KG1 (cell line): ENCODE data around the gene TCF4.

Experiments used
- DNase-seq: peaks from one replicate; lab custom pipeline; 2025; lab: John Stamatoyannopoulos, UW

The TCF4 gene

DNA sequence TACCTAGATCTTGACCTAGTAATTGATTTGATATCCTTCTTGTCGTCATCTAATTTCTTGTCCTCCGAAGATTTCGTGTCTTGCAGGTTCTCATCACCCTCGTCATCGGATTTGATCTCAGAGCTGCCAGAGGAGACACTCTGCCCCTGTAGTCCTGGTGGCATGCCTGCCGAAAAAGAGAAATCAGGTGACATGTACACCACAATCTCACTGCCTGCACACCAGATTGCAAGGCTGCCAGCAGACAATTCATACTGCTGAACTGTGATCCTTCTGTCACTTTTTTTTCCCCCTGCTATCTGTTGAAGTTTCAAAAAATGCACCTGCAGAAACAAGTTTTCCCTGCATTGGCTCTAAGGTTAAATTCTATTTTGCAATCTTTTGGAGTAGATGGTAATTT, 355.5 kb downstream of the TCF4 start:
- DNase-seq, result no peak

DNA sequence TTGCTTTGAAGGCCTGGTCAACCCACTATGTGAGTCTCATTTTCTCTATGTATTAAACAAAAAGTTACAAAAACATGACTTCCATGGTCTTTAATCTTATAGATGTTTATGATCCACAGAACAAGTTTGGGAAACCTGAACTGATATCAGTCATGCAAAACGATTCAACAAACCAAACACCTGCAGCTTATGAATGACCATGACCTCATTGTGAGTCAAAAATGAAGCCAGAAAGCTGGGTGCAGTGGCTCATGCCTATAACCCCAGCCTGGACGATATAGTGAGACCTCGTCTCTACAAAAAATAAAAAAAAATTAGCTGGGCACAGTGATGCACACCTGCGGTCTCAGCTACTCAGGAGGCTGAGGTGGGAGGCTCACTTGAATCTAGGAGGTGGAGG, 358.3 kb downstream of the TCF4 start:
- DNase-seq, result no peak

DNA sequence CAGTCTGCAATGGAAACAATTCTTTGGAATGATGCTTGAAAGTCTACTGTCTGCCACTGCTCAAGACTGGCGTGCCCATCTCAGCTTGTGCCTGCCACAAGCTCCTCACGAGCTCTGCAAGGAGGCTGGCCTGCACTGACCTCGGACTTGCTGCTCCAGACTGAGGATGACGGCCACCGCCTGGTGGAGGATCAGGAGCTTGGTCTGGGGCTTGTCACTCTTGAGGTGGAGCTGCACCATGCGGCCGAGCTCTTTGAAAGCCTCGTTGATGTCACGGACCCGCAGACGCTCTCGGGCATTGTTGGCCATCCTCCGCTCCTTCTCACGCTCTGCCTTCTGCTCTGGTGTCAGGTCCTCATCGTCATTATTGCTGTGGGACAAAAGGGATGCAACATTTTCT, 359.3 kb downstream of the TCF4 start:
- no peak for DNase-seq

DNA sequence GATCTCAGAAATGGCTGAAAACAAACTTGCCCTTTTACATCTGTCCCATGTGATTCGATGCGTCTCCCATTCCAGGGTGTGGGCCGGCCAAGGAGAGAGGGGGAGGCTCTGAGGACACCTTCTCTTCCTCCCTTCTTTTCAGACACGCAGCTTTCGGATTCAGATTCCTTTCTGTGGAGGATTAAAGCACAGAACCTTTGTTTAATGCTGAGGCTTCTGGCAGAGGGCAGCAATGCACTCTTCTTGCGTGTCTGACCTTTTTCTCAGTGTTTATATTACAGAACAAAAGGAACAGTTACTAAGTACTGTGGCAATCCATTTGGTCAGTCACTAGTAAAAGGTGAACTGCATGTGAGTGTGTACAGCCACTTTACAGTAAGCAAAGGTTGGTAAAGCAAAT, 359.8 kb downstream of the TCF4 start:
- DNase-seq, result no peak

DNA sequence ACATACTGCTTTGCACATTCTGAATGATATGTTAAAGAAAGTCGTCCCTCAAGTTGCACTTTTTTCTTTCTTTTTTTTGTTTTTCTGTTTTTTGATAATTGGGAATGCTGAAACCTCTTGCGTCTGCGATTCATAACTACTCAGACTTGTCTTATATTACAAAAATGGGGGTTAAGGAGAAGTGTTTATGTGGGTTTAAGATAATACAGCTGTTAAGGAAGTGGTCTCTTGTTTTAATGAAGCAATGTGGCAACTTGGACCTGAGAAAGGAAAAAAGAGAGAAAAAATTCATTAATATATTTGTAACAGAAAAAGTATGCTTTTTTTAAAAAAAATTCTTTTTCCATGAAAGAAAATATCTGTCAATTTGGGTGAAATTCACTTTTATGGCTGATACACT, 360.2 kb downstream of the TCF4 start:
- DNase-seq, result no peak

DNA sequence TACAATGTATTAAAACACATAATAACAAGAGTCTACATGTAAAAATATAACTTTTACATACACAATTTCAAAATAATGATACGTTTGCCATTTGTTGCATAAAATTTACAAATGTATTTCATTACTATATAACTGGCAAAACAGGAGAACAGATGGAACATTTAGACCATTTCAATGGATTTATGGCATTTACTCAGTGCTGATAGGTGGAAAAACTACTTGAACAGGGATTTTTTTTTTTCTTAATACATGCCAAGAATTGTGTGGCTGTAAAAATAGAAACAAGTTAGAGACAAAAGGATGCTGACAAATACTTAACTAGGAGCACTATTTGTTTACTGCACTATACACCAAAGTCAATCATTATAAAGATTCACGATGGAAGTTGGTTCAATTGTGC, 361.9 kb downstream of the TCF4 start:
- DNase-seq, result no peak

DNA sequence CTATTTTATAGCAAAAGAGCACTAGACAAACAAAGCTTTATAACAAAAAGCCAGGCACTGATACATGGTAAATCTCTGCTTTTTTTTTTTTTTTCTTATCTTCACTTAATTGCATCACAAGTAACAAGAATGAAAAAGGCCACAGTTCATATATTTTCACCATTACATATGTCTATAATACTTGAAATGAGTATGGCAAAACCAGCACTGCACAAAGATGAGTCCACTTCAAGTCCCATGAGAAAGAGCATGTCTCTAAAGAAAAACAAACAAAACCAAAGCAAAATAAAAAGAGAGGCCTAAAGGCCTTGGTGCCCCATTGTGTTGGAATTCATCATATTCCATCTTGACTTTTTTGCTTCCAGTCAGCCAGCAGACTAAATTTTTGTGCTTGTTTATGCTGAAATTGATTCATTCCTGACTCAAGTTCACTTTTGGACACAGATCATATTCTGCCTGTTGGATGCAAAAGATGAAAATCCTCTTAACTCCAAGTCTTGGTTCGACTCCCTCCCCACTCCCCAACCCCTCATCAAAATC, 363.8 kb downstream of the TCF4 start:
- no peak for DNase-seq

DNA sequence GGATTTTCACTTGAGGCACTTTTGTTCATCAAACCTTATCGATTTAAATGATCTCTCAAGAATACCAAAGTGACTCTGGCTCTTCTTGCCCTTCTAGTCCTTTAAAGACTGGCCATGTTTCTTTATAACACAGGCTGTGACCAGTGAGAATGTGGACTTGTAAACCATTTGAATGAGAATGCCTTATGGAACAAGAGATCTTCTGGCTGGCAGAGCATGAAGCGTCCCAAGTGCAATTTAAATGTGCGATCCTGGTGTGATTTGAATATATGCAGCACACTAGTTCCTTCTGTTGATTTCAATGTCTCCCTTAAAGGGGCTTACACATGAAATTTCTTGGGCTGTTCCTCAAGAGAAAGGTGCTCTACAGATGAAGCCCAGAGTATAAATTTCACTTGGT, 366.4 kb downstream of the TCF4 start:
- DNase-seq, result no peak

DNA sequence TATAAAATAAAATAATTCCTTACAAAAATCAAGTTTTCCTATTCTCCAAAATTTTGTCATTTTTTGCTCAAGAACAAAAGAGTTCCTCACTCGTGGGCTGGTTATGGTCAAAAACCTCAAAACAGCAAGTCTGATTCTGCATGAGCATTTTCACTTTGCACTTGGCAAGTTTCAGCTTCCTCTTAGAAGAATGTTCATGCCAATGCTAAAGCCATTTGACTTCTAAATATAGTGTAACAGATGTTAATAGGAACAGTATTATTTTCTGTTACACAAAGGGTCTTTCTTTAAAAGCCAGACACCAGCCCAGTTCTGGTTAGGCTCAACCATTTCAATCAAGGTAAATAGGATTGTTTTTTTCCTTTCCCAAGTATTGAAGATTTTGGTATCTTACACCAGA, 367.5 kb downstream of the TCF4 start:
- DNase-seq, result no peak

DNA sequence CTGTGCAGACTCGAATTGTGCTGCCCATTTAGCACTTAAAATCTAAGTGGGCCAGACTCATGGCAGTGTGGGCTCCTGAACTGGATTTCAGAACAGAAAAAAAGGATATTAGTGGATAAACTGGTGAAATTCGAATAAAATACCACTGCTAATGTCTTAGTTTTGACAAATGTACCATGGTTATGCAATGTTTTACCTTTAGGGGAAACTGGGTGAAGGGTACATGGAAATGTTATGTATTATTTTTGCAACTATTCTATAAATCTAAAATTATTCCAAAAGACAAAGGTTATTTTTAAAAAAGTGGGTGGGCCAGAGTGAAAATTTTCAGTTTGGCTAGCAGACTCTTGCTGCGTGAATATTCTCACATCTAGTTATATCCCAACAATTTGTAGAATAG, 368.2 kb downstream of the TCF4 start:
- DNase-seq, result no peak

DNA sequence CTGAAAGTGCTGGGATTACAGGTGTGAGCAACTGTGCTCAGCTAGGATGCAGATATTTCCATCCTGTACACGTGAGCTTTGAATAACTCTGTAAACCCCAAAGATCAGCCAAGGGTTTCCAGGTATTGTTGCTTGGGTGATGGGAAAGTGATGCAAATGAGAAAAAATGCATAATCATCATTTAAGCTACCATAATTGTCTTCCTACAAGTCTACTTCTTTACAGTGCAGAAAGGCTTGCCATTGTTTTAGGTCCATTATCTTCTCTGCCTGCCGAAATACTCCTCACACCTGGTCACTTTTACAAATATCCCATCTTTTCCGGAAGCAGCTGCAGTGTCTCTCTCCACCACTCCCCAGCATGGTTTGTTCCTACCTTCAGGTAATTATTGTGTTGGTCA, 368.9 kb downstream of the TCF4 start:
- no peak for DNase-seq

DNA sequence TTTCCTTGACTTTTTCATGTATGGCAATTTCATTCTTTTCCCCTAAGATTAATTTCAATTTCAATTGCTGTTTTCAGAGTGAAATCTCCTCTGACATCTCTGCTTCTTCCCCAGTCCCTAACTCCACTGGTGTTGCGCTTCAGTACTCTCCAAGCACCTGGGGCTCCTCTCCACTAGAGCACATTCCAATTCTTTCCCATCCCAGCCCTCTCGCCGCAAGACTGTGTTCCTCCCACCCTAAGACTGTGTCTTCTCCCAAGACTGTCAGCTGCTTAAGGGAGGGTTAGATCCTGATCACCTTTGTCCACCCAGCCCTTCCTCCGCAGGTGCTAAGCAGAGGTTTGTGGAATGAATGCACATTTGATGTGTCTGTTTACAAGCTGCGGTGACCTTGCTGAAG, 373.0 kb downstream of the TCF4 start:
- DNase-seq, result no peak

DNA sequence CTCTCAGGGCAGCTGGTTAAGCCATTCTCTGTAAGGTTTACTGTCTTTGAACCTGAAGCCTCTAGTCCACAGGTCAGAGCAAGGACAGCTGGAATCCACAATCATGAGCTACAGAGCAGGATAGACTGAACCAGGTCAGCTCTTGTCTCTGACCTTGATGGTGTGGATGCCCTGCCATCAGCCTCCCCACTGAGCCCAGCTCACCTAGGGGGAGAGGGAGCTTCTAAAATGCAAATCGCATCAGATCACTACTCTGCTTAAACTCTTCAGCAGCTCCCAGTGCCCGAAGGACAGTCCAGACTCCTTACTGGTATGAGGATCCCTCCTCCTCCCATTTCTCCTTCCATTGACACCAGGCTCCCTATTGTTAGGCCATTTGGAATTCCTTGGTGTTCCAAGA, 373.5 kb downstream of the TCF4 start:
- no peak for DNase-seq

DNA sequence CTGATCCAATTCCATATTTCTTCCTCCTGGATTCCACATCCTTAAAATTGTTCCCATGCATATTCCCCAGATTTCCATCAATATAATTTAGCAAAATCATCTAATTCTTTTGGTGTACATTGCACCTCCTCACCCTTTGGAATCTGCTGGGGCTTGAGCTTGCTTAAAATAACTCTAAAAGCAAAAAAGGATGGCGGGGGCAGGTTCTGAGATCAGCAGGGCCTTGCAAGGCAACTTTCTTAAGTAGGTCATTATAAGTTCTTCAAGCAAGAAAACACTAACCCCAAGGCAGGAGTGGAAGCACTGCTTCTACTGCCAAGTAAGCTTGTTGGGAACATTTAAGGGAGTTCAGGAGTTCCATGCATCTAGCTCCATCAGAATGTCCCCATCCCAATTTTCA, 374.4 kb downstream of the TCF4 start:
- no peak for DNase-seq

DNA sequence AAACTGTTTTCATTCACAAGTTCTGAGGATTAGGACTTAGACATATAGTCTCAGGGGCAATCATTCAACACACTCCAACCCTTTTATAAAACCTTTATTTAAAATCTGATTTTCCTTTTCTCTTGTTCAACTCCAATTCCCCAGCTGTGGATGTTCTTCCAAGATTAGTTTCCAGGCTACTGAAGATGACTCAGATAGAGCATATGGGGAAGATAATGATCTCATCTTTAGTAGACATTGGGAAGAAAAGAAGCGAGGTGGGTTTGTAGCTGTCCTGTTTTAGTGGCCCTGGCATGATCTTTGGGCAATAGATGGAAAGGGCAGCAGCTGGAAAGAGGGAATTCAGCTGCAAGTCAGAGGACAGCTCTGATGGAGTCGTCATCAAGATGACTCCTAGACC, 381.1 kb downstream of the TCF4 start:
- DNase-seq, result no peak

DNA sequence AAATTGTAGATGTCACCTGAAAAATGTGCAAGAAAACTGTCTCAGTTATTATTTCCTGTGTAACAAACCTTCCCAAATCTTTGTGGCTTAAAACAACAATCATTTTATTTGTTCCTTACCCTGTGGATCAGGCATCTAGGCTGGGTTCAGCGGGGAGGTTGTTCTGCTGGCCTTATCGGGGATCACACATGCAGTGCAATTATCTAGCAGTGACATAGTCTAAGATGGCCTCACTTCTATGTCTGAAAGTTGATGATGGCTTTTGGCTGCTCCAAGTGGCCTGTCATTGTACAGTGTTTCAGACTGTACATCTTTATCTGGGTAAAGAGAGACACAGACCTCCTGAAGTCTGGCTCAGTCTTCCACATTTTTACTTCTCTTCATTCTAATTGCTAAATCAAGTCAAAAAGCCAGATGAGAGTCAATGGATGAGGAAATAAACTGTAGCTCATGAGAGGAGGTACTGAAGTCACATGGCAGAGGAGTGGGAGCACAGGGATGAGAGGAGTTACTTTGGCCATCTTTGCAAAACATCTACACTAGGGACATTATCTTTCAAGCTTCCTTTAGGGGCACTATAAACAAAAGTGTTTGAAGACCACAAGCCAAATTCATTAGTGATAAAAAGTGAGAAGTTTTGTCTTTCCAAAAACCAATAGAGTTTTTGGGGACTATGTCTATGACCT, 385.6 kb downstream of the TCF4 start:
- no peak for DNase-seq

DNA sequence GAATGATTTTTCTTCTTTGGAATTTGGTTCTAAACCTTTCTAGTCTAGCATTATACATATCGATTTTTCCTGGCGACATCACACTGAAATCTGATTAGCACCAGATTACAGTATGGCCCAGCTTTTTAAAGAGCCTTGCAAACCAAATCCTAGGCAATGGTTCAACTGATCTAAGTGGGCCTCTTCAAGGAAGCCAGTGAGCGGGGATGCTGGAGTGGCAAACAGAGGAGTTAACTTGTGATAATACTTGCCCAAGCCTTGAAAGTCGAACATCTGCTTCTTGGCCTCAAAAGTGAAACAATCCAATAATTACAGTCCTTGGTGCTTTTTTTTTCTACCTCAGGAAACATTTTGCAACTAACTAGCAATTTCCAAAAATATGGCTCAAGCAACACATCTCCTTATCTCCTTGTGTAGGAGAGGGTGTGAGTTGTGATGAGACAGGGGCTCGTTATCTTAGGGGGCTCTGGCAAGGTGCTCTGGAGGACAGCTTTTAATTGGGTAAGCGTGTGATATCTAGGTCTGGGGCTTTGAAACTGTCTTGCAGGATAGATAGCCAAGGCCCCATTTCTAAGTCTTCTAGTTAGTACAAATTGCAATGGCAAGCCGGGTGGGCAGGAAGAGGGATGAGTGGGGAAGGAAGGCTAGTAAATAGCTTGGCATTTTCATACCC, 388.6 kb downstream of the TCF4 start:
- no peak for DNase-seq

DNA sequence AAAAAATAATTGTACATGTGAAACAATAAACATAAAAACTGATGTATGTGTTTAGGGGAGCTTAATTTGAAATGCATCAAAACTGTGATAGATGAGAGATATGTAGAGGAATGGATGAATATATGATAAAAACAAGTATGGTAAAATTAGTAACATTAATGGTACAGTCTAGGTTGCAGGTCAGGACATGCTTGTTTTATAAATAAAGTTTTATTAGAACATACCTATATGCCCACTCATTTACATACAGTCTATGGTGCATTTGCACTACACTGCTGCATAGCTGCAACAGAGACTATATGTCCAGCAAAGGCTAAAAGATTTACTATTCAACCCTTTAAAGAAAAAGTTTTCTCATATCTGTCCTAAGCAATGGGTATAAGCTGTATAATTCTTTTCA, 392.1 kb downstream of the TCF4 start:
- DNase-seq, result no peak

DNA sequence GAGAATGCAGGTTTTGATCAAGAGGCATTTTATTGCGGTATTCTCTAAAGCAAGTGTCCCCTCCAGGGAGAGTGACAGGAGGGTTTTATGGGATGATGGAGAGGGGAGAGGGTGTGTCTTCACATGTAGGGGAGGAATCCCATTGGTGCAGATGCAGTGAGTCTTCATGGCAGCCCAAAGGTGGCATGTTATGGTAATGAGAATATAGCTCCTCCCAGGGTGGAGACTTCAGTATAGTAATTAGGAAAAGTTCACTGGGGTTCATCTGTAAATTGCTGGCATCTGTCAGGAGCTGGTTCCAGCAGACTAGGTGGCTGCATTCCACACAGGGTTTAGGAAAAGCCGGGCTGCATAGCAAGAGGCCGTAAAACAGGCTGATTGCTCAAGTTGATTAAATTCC, 398.0 kb downstream of the TCF4 start:
- DNase-seq, result no peak

DNA sequence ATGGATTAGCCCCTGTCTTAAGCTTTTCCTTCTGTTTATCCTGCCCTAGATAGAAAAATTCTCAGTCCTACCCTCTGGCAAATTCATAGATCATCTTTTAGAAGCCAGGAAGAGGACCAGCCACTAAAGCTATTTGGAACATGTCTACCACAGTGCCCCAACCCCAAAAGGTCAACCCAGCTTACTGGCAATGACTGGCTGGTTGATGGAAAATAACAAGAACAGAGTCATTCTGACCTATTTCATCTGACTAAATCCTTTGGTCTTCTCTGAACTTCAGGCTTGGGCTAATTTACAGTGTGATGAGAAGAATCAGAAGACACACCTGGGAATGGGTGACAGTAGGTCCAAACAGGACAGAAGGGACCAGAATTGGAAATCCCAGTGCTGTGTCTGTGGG, 401.4 kb downstream of the TCF4 start:
- DNase-seq, result no peak

DNA sequence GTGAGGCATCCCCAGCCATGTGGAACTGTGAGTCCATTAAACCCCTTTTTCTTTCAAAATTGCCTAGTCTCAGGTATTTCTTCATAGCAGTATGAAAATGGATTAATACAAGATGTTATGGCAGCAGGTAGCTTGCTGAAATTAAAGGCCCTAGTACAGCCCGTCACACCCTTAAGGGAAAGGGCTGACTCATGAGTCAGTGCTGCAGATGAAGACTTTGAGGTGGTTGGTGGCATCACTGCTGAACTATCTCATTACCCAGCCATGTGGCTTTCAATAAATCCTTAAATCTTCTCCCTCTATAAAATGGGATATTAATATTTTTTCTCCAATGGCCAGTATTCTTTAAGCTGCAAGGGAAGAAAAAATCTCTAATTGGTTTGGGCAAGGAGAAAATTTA, 402.6 kb downstream of the TCF4 start:
- no peak for DNase-seq

DNA sequence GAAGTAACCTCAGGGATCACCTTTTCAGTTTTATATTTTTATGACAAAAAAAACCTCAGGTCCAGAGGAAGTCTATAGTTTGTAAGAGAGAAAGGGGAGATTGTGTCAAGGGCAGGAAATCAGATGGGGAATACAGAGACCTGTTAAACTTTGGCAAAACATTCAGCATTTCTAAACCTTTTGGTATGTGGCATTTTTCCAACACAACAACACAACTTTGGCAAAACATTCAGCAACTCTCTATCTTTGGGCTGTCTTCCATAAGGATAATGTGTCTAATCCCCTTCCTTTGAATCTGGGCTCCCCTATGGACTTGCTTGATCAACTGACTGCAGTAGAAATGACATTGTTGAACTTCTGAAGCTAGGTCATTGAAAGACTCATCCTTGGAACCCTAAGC, 408.2 kb downstream of the TCF4 start:
- DNase-seq, result no peak

DNA sequence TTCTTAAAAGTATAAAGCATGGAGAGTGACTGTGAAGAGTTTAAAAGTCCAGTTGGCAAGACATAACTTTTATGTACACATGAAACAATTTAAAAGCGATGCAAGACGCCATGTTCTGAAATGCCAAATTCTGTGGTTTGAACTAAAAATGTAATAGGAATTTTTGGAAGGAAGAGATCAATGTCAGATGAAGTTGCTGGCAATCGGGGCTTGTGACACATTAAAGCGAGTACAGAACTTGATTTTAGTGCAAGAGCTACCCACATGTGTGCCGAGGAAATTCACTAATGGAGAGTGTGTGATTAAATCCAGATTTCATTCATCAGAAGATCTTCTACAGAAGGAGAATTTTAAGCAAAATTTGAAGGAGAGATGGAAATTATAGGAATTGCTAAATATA, 408.6 kb downstream of the TCF4 start:
- DNase-seq, result no peak

DNA sequence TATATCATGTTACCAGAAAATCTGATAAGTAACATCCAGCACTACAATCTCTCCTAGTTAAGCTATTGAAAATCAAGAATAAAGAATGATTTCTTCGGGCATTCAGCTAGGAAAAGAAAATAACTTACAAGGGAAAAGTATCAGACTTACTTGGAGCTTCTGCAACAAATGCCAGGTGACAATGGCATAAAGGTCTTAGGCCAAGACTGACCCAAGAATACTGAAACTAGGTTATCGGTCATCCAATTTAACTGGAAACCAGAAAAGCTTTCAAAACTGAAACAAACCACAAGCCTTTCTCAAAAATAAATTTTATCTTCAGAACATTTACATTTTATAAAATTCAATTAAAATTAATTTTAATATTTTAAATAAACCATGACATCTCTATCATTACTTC, 414.7 kb downstream of the TCF4 start:
- no peak for DNase-seq
